K562 (cell line): Measurements from ENCODE around the gene OPA3. TPM values are rescaled to one million over a fixed set of nuclear protein-coding genes. Genes with fewer than 3 reads are reported as not detected.
A peak's percentile ranks its signal among the peaks of the same experiment; 100 is the strongest.

Source experiments
- CBFB ChIP-seq: sonication (generic); formaldehyde crosslinking; IDR thresholded peaks from 2 replicates; pipeline ENCODE4 v1.4.0; 2020; ENCODE audit warnings: mild to moderate bottlenecking, missing genetic modification reagents
- E2F8 ChIP-seq: fragments of 450-650 bp; IDR thresholded peaks from 2 replicates; pipeline ENCODE4 v1.7.1; 2018; ENCODE audit warnings: mild to moderate bottlenecking, low read depth; ENCODE audit not compliant: partially characterized antibody
- GTF3C2 ChIP-seq: IDR thresholded peaks from 3 replicates; pipeline ENCODE4 v1.6.1; 2011; ENCODE audit warnings: borderline replicate concordance, mild to moderate bottlenecking, moderate library complexity; ENCODE audit not compliant: insufficient read length; ENCODE audit errors: extremely low read depth
- HDAC6 ChIP-seq: IDR thresholded peaks from 2 replicates; pipeline ENCODE4 v1.6.1; 2012; ENCODE audit warnings: low read depth, mild to moderate bottlenecking, control low read depth, inconsistent platforms, low read length, moderate library complexity
- IFI16 ChIP-seq: fragments of 250-450 bp; sonication (Bioruptor Pico); IDR thresholded peaks from 2 replicates; pipeline ENCODE4 v2.1.2; 2022; ENCODE audit warnings: mild to moderate bottlenecking, inconsistent platforms
- ILF3 ChIP-seq: fragments of 450-650 bp; IDR thresholded peaks from 2 replicates; pipeline ENCODE4 v1.6.1; 2018; ENCODE audit warnings: antibody characterized with exemption, mild to moderate bottlenecking, moderate library complexity, borderline replicate concordance
- KHSRP ChIP-seq: fragments of 450-650 bp; IDR thresholded peaks from 2 replicates; pipeline ENCODE4 v1.6.1; 2017
- NFE2L1 ChIP-seq: fragments of 450-650 bp; IDR thresholded peaks from 2 replicates; pipeline ENCODE4 v1.6.1; 2016; ENCODE audit warnings: missing genetic modification characterization, low read depth, mild to moderate bottlenecking, missing compliant biosample characterization, moderate library complexity, borderline replicate concordance
- SMAD1 ChIP-seq: fragments of 150-350 bp; IDR thresholded peaks from 2 replicates; pipeline ENCODE4 v1.6.1; 2014; ENCODE audit warnings: low read length, low read depth; ENCODE audit not compliant: partially characterized antibody
- TARDBP ChIP-seq: fragments of 450-650 bp; IDR thresholded peaks from 2 replicates; pipeline ENCODE4 v1.6.1; 2016
- ZBTB2 ChIP-seq: fragments of 450-650 bp; IDR thresholded peaks from 2 replicates; pipeline ENCODE4 v1.6.1; 2016; ENCODE audit warnings: antibody characterized with exemption
- ZNF121 ChIP-seq: sonication (generic); formaldehyde crosslinking; conservative IDR thresholded peaks from 2 replicates; pipeline ENCODE4 v1.8.0; 2022; ENCODE audit warnings: missing genetic modification reagents
- polyA plus RNA-seq, 8 experiments: library from polyadenylated mRNA; depleted of rRNA in 4 of 8; stranded (reverse) in 5 of 8; unstranded in 3 of 8; fragments of >200 nt; fragmentation: Nextera tagmentation in 2 of 8; fragmentation: Illumina TruSeq in 1 of 8; extraction: Ambion mirVana in 2 of 8; extraction: Trizol in 1 of 8; gene quantifications; 2 replicates each; pipeline versions ENCODE4 v1.2.1 to v1.2.3, GENCODE V29; 2011 to 2014; ENCODE audit warnings: inconsistent platforms in 1 of 8, missing spikeins in 1 of 8
- total RNA-seq, 7 experiments: library from RNA; depleted of rRNA in 6 of 7; stranded (reverse); fragments of >200 nt in 6 of 7; fragmentation: Illumina TruSeq in 2 of 7; extraction: Trizol in 2 of 7; gene quantifications; 2 replicates each; pipeline versions ENCODE4 v1.2.1 to v1.2.3, GENCODE V29; 2011 to 2021; ENCODE audit warnings: low replicate concordance in 1 of 7

The OPA3 gene
- total and polyA plus RNA-seq, 9 of the 15 experiments (the other 6 are each of a cell fraction or from before 2014, with no cell fraction given): 1.4 to 18.8 (median 9.0) TPM

- TF ChIP-seq ZBTB2 (no peak), SMAD1 (no peak), KHSRP (no peak), GTF3C2 (no peak), ZNF121 (no peak), E2F8 (no peak), TARDBP (0 out of 2 replicates have a peak, but pooled peaks have one; percentile 30), CBFB (CRISPR knock-in tag) (peak; percentile 87), ILF3 (no peak), NFE2L1 (tag) (no peak), IFI16 (CRISPR knock-in tag) (no peak), HDAC6 (no peak)
Measured at GRCh38 chr19:45591004-45591637, 6.5 kb upstream of the OPA3 start (continued).
